MG63 (cell line): ENCODE measurements around the gene ESPNL. TPM values are rescaled to one million over a fixed set of nuclear protein-coding genes. Genes with fewer than 3 reads are reported as not detected.

ENCODE experiments used
- DNase-seq: peaks from one replicate; pipeline ENCODE4 v3.0.0-alpha.2; 2020
- H3K27me3 ChIP-seq: fragments of 250-450 bp; sonication (Bioruptor Pico); 2 replicates; pipeline ENCODE4 v1.5.1; 2020; ENCODE audit warnings: mild to moderate bottlenecking, moderate library complexity
- H3K36me3 ChIP-seq: fragments of 250-450 bp; sonication (Bioruptor Pico); 2 replicates; pipeline ENCODE4 v1.5.1; 2020; ENCODE audit warnings: mild to moderate bottlenecking, moderate library complexity
- H3K4me3 ChIP-seq: fragments of 250-450 bp; sonication (Bioruptor Pico); 2 replicates; pipeline ENCODE4 v1.5.1; 2020; ENCODE audit warnings: mild to moderate bottlenecking, moderate library complexity
- H3K9me3 ChIP-seq: fragments of 250-450 bp; sonication (Bioruptor Pico); 2 replicates; pipeline ENCODE4 v1.5.1; 2020; ENCODE audit warnings: mild to moderate bottlenecking, moderate library complexity
- total RNA-seq: library from RNA; depleted of rRNA; stranded (reverse); fragments of >200 nt; shearing (Covaris generic); gene quantifications from 2 replicates; pipeline ENCODE4 v1.2.3, GENCODE V29; 2014; ENCODE audit warnings: low replicate concordance; rRNA removed

The ESPNL gene
- total RNA-seq, 1 experiment from 2014 or later = 0.03 TPM

- Histone ChIP-seq H3K4me3 (no peak overlapping the region), H3K9me3 (no peaks in the 10 kb centered on the region), H3K36me3 (peaks cover 87% of the 10 kb centered on the region), H3K27me3 (no peaks in the 10 kb centered on the region)
- no peak for DNase-seq
These were observed 74.6 kb downstream of the ESPNL start for GRCh38 chr2:238174701-238175100.

GRCh38 chr2:238176613-238177012, 76.5 kb downstream of the ESPNL start:
- DNase-seq = no peak
- Histone ChIP-seq H3K36me3 (peaks cover 93% of the 10 kb centered on the region), H3K4me3 (no peak overlapping the region), H3K27me3 (no peaks in the 10 kb centered on the region), H3K9me3 (no peaks in the 10 kb centered on the region)

- DNase-seq = no peak
- Histone ChIP-seq H3K27me3 (no peaks in the 10 kb centered on the region), H3K4me3 (no peak overlapping the region), H3K36me3 (peaks cover 90% of the 10 kb centered on the region), H3K9me3 (no peaks in the 10 kb centered on the region)
These were observed 80.4 kb downstream of the ESPNL start for GRCh38 chr2:238180554-238180953.

- Histone ChIP-seq H3K4me3 (no peak overlapping the region), H3K27me3 (no peaks in the 10 kb centered on the region), H3K36me3 (peaks cover 92% of the 10 kb centered on the region), H3K9me3 (no peaks in the 10 kb centered on the region)
- DNase-seq = no peak
These were observed 82.2 kb downstream of the ESPNL start for GRCh38 chr2:238182362-238182761.

Other genes with a start within 250 kb of the ESPNL start
- gene RAMP1, start 240.7 kb upstream of the ESPNL start, total RNA-seq = 125 and 192 TPM in 2 replicates
- 121 and 138 TPM in 2 replicates for gene UBE2F, start 133.3 kb upstream of the ESPNL start, total RNA-seq
- 19.0 and 94.7 TPM in 2 replicates for gene SCLY, start 39.3 kb upstream of the ESPNL start, total RNA-seq
- not detected in 2 replicates for gene KLHL30, start 38.3 kb downstream of the ESPNL start, total RNA-seq
- gene ERFE, start 58.6 kb downstream of the ESPNL start, total RNA-seq = 11.1 and 24.6 TPM in 2 replicates
- 59.6 and 69.4 TPM in 2 replicates for gene ILKAP, start 103.4 kb downstream of the ESPNL start, total RNA-seq
- 23.5 and 30.4 TPM in 2 replicates for gene HES6, start 139.7 kb downstream of the ESPNL start, total RNA-seq
- 0.54 and 0.72 TPM in 2 replicates for gene PER2, start 188.3 kb downstream of the ESPNL start, total RNA-seq
- gene TRAF3IP1, start 220.2 kb downstream of the ESPNL start, total RNA-seq = 3.3 and 3.8 TPM in 2 replicates